Spinal cord (tissue), 10 donors: Measurements from ENCODE around the gene COL2A1. TPM values are rescaled to one million over a fixed set of nuclear protein-coding genes. Genes with fewer than 3 reads are reported as not detected.

Experiments
- DNase-seq, 6 donors: peaks; one replicate each; pipeline versions ENCODE4 v3.0.0 to v3.0.0-alpha.2; 2013 to 2015; ENCODE audit warnings: low spot score in 6 of 6, low read depth in 4 of 6
- H3K27ac ChIP-seq: one replicate; pipeline ENCODE4 v1.5.1; 2013; ENCODE audit warnings: low read depth, low read length, control low read depth
- H3K27me3 ChIP-seq: one replicate; pipeline ENCODE4 v1.6.1; 2013; ENCODE audit warnings: low read length; ENCODE audit not compliant: control insufficient read depth, insufficient read depth
- H3K36me3 ChIP-seq: one replicate; pipeline ENCODE4 v1.6.1; 2013; ENCODE audit warnings: low read length; ENCODE audit not compliant: control insufficient read depth, insufficient read depth
- H3K4me1 ChIP-seq: one replicate; pipeline ENCODE4 v1.6.1; 2013; ENCODE audit warnings: low read length; ENCODE audit not compliant: control insufficient read depth, insufficient read depth
- H3K4me3 ChIP-seq: one replicate; pipeline ENCODE4 v1.5.1; 2013; ENCODE audit warnings: low read depth, low read length, control low read depth
- H3K9me3 ChIP-seq: one replicate; pipeline ENCODE4 v1.6.1; 2013; ENCODE audit warnings: low read length; ENCODE audit not compliant: control insufficient read depth, insufficient read depth
- WGBS: methylation state at CpG from one replicate; pipeline ENCODE4 v1.1.5; 2013; ENCODE audit warnings: missing lambda C conversion rate; ENCODE audit not compliant: insufficient coverage; 5-methylcytosine and 5-hydroxymethylcytosine counted together
- long read RNA-seq, 4 donors: transcript quantifications; one replicate each; lab custom pipeline, GENCODE V29; 2026
- polyA plus RNA-seq, 2 donors: library from polyadenylated mRNA; unstranded; fragments of 120-200 nt; gene quantifications; one replicate each; pipeline ENCODE4 v1.2.1, GENCODE V29; 2013; ENCODE audit not compliant: insufficient read length in 2 of 2
- total RNA-seq, 2 donors: library from RNA; depleted of rRNA in 1 of 2; stranded (reverse); fragments of 120-200 nt in 1 of 2; fragments of >200 nt in 1 of 2; gene quantifications; one replicate each; pipeline versions ENCODE4 v1.2.3 to v1.2.4, GENCODE V29; 2013 to 2014
- donor health status: healthy.

Gene COL2A1
- total RNA-seq (10 to 100 TPM; 26.7 to 56.7 TPM), polyA plus RNA-seq (10 to 100 TPM in 1 of 2 donors, 1 to 10 TPM in 1; 7.1 to 27.5 TPM)
- long read RNA-seq, donor 1, full-length matches to known transcripts: 1 of 1 reads
- long read RNA-seq, donor 1, partial matches to known transcripts: 0 of 1 reads
- long read RNA-seq, donor 1, other reads (novel, unspliced or antisense): 0 of 1 reads
- long read RNA-seq, donor 2, partial matches to known transcripts: 0 of 1 reads
- long read RNA-seq, donor 2, other reads (novel, unspliced or antisense): 0 of 1 reads
- long read RNA-seq, donor 3: 0 reads
- long read RNA-seq, donor 4, full-length matches to known transcripts: 4 of 4 reads
- long read RNA-seq, donor 4, partial matches to known transcripts: 0 of 4 reads
- long read RNA-seq, donor 4, other reads (novel, unspliced or antisense): 0 of 4 reads

- peak in 2 of 6 donors; percentile 54 to 56 for DNase-seq
- WGBS: under 1% methylated on average over 79 of the region's 83 CpGs
- peak within 1 kb of the TSS; percentile 83 for H3K27ac ChIP-seq
Measured at GRCh38 chr12:48004053-48004941, at the start of gene COL2A1. TSS of gene COL2A1 (minus strand) at chr12:48004476. CDS start at chr12:48004321, 155 bp downstream.

GRCh38 chr12:48053883-48054282 lies 49.6 kb upstream of the COL2A1 start:
- no CpG with 5 or more reads among the region's 4 CpGs for WGBS
- Histone ChIP-seq H3K9me3 (no peaks in the 10 kb centered on the region), H3K4me1 (no peaks in the 10 kb centered on the region), H3K4me3 (no peak overlapping the region), H3K36me3 (no peaks in the 10 kb centered on the region), H3K27me3 (no peaks in the 10 kb centered on the region), H3K27ac (no peak overlapping the region)
- no peak for DNase-seq

More at GRCh38 chr12:48004053-48004941, at the start of gene COL2A1:
- no peaks in the 10 kb centered on the region for H3K9me3 ChIP-seq
- peaks cover 50% of the 10 kb centered on the region for H3K4me1 ChIP-seq
- no peaks in the 10 kb centered on the region for H3K36me3 ChIP-seq
- peaks cover 83% of the 10 kb centered on the region for H3K27me3 ChIP-seq
- peak within 1 kb of the TSS; percentile 54 for H3K4me3 ChIP-seq

DNA sequence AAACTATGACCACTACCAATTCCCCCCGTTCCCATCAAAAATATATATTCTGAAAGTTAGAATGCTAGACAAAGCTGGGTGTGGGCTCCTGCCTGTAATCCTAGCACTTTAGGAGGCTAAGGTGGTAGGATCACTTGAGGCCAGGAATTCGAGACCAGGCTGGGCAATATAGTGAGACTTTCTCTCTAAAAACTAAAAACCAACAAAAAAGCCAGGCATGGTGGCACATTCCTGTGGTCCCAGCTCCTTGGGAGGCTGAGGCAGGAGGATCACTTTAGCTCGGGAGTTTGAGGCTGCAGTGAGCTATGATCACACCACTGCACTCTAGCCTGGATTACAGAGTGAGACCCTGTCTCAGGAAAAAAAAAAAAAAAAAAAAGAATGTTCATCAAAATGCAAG lies 48.8 kb upstream of the COL2A1 start:
- DNase-seq: no peak
- H3K27me3 ChIP-seq: no peaks in the 10 kb centered on the region
- no peaks in the 10 kb centered on the region for H3K4me1 ChIP-seq
- no peaks in the 10 kb centered on the region for H3K36me3 ChIP-seq
- no peaks in the 10 kb centered on the region for H3K9me3 ChIP-seq
- WGBS: no CpG with 5 or more reads among the region's 3 CpGs
- H3K4me3 ChIP-seq: no peak overlapping the region
- H3K27ac ChIP-seq: no peak overlapping the region

DNA sequence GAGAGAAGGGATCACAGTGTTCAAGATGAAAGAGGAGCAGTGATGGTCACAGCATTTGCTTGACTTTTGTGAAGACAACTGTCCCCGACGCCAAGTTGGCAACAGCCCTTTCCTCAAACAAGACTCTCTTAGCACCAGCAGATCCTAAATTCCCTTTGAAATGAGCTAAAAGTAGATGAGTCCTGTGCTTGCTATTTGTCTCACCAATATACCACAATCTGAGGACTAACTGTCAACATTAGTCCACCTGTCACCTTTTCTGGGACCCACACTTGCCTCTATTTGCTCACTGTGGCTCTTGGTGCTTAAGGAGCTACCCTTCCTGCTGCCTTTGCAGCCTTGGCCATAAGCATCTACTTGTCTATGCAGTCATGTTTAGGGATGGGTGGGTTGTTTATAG lies 47.4 kb upstream of the COL2A1 start:
- Histone ChIP-seq H3K27me3 (no peaks in the 10 kb centered on the region), H3K27ac (no peak overlapping the region), H3K4me3 (no peak overlapping the region), H3K36me3 (no peaks in the 10 kb centered on the region), H3K9me3 (no peaks in the 10 kb centered on the region), H3K4me1 (no peaks in the 10 kb centered on the region)
- WGBS: no CpG with 5 or more reads among the region's 2 CpGs
- DNase-seq: no peak

GRCh38 chr12:48050174-48050573 lies 45.9 kb upstream of the COL2A1 start:
- no peak overlapping the region for H3K27ac ChIP-seq
- no peaks in the 10 kb centered on the region for H3K4me1 ChIP-seq
- H3K4me3 ChIP-seq: no peak overlapping the region
- H3K27me3 ChIP-seq: no peaks in the 10 kb centered on the region
- H3K9me3 ChIP-seq: no peaks in the 10 kb centered on the region
- no peak for DNase-seq
- peaks cover 1% of the 10 kb centered on the region for H3K36me3 ChIP-seq
- WGBS: 79% methylated on average over 6 of the region's 6 CpGs

DNA sequence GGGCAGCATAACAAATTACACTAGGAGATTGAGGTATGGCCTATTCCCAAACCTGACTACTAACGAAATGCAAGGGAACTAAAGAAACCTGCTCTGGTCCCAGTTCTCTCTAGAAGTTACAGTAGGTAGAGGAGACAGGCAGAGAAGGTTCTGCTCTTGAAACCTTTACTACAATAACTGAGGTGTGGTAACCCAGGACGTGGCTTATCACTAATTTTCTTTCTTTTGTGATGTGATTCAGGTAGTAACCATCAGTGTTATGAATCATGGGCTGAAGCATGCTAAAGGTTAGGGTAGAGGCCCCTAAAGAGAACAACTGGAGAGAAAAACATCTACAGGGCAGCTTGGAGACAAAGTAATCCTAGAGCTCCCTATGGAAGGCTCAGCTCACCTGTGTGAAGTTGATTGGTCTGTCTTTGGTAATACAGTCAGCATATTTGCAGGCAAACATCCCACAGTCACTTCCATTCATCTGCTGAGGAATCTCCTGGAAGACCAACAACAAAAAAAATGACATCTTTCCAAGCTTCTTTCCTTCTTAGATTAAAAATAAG lies 41.8 kb upstream of the COL2A1 start:
- H3K9me3 ChIP-seq: no peaks in the 10 kb centered on the region
- no peak overlapping the region for H3K27ac ChIP-seq
- DNase-seq: no peak
- H3K4me3 ChIP-seq: no peak overlapping the region
- H3K4me1 ChIP-seq: no peaks in the 10 kb centered on the region
- 100% methylated on average over 1 of the region's 2 CpGs for WGBS
- H3K27me3 ChIP-seq: no peaks in the 10 kb centered on the region
- H3K36me3 ChIP-seq: peaks cover 9% of the 10 kb centered on the region

- Histone ChIP-seq H3K4me1 (no peaks in the 10 kb centered on the region), H3K27me3 (no peaks in the 10 kb centered on the region), H3K4me3 (no peak overlapping the region), H3K27ac (no peak overlapping the region), H3K9me3 (no peaks in the 10 kb centered on the region), H3K36me3 (peaks cover 9% of the 10 kb centered on the region)
- DNase-seq: no peak
- 88% methylated on average over 2 of the region's 6 CpGs for WGBS
Measured at GRCh38 chr12:48045061-48045846, 41.0 kb upstream of the COL2A1 start.

GRCh38 chr12:48044396-48044795 lies 40.1 kb upstream of the COL2A1 start:
- DNase-seq: no peak
- Histone ChIP-seq H3K4me3 (no peak overlapping the region), H3K4me1 (no peaks in the 10 kb centered on the region), H3K27me3 (no peaks in the 10 kb centered on the region), H3K36me3 (peaks cover 9% of the 10 kb centered on the region), H3K27ac (no peak overlapping the region), H3K9me3 (no peaks in the 10 kb centered on the region)
- 87% methylated on average over 7 of the region's 7 CpGs for WGBS

DNA sequence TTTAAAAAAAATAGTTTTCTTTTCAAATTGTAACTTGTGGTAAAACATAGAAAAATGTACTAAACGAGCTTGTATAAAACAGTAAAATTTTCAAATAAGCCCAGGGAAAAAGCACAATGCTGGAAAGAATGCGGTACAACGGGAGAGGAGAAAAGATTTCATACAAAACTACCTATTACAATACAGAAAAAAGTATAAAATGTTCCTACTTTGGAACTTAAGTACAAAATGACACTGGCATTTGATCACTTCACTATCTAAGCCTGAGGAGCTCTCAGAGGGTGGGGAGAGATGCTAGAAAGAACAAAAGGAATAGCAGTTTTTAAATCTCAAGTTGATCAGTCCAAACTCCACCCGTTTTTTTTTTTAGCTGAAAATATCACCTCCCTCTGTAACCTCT lies 39.5 kb upstream of the COL2A1 start:
- no peaks in the 10 kb centered on the region for H3K9me3 ChIP-seq
- no peaks in the 10 kb centered on the region for H3K4me1 ChIP-seq
- WGBS: 75% methylated on average over 1 of the region's 4 CpGs
- H3K27ac ChIP-seq: no peak overlapping the region
- no peak overlapping the region for H3K4me3 ChIP-seq
- DNase-seq: no peak
- no peaks in the 10 kb centered on the region for H3K27me3 ChIP-seq
- peaks cover 9% of the 10 kb centered on the region for H3K36me3 ChIP-seq
